Natural killer cell (primary cell): Measurements from ENCODE around the gene POC1A. TPM values are rescaled to one million over a fixed set of nuclear protein-coding genes. Genes with fewer than 3 reads are reported as not detected.

ENCODE experiments used
- ATAC-seq, 3 donors: fragments of 150-1000 bp in 2 of 3; fragments of 200-7000 bp in 1 of 3; cut with Tn5 transposase; 1 replicate in 1 of 3; 2 replicates in 2 of 3; pipeline ENCODE4 v1.10.0; 2021; ENCODE audit warnings: mild to moderate bottlenecking in 2 of 3, moderate library complexity in 2 of 3
- DNase-seq, 2 donors: peaks; one replicate each; pipeline versions ENCODE4 v3.0.0 to v3.0.0-alpha.2; 2013 to 2021; ENCODE audit warnings: mixed read lengths in 1 of 2
- H3K27ac ChIP-seq: one replicate; pipeline ENCODE4 v1.5.1; 2013; ENCODE audit warnings: mild to moderate bottlenecking, low read length
- H3K27me3 ChIP-seq: one replicate; pipeline ENCODE4 v1.6.1; 2013; ENCODE audit warnings: low read length; ENCODE audit not compliant: control insufficient read depth, insufficient read depth
- H3K36me3 ChIP-seq: one replicate; pipeline ENCODE4 v1.6.1; 2013; ENCODE audit warnings: low read length; ENCODE audit not compliant: control insufficient read depth, insufficient read depth
- H3K4me1 ChIP-seq: one replicate; pipeline ENCODE4 v1.6.1; 2013; ENCODE audit warnings: low read length; ENCODE audit not compliant: control insufficient read depth, insufficient read depth
- H3K4me3 ChIP-seq: one replicate; pipeline ENCODE4 v1.5.1; 2013; ENCODE audit warnings: low read length
- H3K9me3 ChIP-seq: one replicate; pipeline ENCODE4 v1.6.1; 2013; ENCODE audit warnings: low read length; ENCODE audit not compliant: control insufficient read depth, insufficient read depth
- H3K27ac Mint-ChIP-seq, 2 donors: one replicate each; pipeline ENCODE4 v1.8.0; 2022; ENCODE audit warnings: mild to moderate bottlenecking in 2 of 2, mixed read lengths in 2 of 2, moderate library complexity in 1 of 2
- H3K27me3 Mint-ChIP-seq, 2 donors: one replicate each; pipeline ENCODE4 v1.8.0; 2022; ENCODE audit warnings: low read depth in 2 of 2, mixed read lengths in 2 of 2
- H3K36me3 Mint-ChIP-seq: one replicate; pipeline ENCODE4 v1.8.0; 2022; ENCODE audit warnings: mixed read lengths
- H3K4me1 Mint-ChIP-seq, 2 donors: one replicate each; pipeline ENCODE4 v1.8.0; 2022; ENCODE audit warnings: mixed read lengths in 2 of 2
- H3K4me3 Mint-ChIP-seq: one replicate; pipeline ENCODE4 v1.8.0; 2022; ENCODE audit warnings: mild to moderate bottlenecking, moderate library complexity, mixed read lengths
- H3K9me3 Mint-ChIP-seq, 2 donors: one replicate each; pipeline ENCODE4 v1.8.0; 2022; ENCODE audit warnings: mixed read lengths in 2 of 2
- WGBS: methylation state at CpG from one replicate; pipeline ENCODE4 v1.1.7; 2013; ENCODE audit warnings: missing lambda C conversion rate; ENCODE audit not compliant: insufficient coverage; 5-methylcytosine and 5-hydroxymethylcytosine counted together
- intact Hi-C: fragments of 100-400 bp; cut with micrococcal nuclease; formaldehyde crosslinking; loops from one replicate; pipeline ENCODE4 v1.14.2; 2022
- total RNA-seq, 4 donors: library from RNA; stranded (reverse); fragments of 120-200 nt in 1 of 4; gene quantifications; one replicate each; pipeline versions ENCODE4 v1.2.3 to v1.2.4, GENCODE V29; 2013 to 2022
- TF ChIP-seq, protein P1 (sequence below): fragments of 200-600 bp; IDR thresholded peaks from one replicate; pipeline ENCODE4 v1.8.0; 2022; ENCODE audit warnings: antibody characterized with exemption

The POC1A gene
- total RNA-seq, 3 donors from 2014 or later (not counting 1 experiment from before 2014, with no cell fraction given): 1.3 to 2.6 (median 2.4) TPM

DNA sequence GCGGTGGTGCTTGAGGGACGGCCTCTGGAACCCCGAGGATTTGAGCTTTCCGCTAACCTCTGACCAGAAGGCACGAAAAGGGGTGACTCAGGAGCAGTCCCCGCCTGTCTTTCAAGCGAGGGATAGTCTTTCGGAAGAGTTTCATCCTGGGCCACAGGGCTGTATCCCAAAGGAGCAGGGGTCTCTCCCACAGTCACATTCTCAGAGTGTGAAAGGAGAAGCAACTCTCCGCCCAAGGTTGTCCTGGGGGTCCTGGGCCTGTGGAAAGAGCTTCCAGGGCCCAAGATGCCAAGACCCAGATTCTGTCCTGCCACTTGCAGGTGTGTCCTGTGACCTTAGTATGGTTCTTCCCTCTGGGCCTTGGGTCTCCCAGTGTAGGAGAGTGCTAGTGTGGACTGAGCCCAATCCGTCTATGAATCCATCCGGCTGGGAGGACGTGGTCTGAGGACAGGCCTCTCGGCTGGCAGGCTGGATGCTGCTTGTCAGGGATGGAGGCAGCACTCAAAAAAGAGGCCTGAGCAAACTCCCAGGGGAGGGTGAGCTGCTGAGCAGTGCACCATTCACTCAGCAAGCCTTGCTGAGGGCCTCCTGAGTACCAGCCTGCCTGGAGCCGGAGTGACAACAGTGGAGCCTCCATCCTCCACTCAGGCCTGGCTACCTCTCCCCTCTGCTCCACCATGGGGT lies 96.3 kb downstream of the POC1A start:
- Mint-ChIP-seq H3K4me1 (peaks cover 32 to 35% of the 10 kb centered on the region in 2 donors), H3K27ac (peak overlapping the region; percentile 92 to 93), H3K4me3 (peak overlapping the region; percentile 93), H3K27me3 (peaks cover 0 to 2% of the 10 kb centered on the region in 2 donors), H3K9me3 (no peaks in the 10 kb centered on the region), H3K36me3 (no peaks in the 10 kb centered on the region)
- peaks cover 56% of the 10 kb centered on the region for H3K4me1 ChIP-seq
- H3K4me3 ChIP-seq: peak overlapping the region; percentile 23
- intact Hi-C loops: loop anchor here (1.0 to 2.0 kb wide), 2 partner anchors 96 to 115 kb away; partner anchors contain the start of genes PARP3 and POC1A
- no peaks in the 10 kb centered on the region for H3K27me3 ChIP-seq
- TF ChIP-seq, protein P1, sequence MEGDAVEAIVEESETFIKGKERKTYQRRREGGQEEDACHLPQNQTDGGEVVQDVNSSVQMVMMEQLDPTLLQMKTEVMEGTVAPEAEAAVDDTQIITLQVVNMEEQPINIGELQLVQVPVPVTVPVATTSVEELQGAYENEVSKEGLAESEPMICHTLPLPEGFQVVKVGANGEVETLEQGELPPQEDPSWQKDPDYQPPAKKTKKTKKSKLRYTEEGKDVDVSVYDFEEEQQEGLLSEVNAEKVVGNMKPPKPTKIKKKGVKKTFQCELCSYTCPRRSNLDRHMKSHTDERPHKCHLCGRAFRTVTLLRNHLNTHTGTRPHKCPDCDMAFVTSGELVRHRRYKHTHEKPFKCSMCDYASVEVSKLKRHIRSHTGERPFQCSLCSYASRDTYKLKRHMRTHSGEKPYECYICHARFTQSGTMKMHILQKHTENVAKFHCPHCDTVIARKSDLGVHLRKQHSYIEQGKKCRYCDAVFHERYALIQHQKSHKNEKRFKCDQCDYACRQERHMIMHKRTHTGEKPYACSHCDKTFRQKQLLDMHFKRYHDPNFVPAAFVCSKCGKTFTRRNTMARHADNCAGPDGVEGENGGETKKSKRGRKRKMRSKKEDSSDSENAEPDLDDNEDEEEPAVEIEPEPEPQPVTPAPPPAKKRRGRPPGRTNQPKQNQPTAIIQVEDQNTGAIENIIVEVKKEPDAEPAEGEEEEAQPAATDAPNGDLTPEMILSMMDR: no peak
- H3K36me3 ChIP-seq: peaks cover 6% of the 10 kb centered on the region
- peak overlapping the region; percentile 57 for H3K27ac ChIP-seq
- no peaks in the 10 kb centered on the region for H3K9me3 ChIP-seq
- ATAC-seq: no peak
- WGBS: 74% methylated on average over 14 of the region's 14 CpGs
- peak in 1 of 2 donors; percentile 22 for DNase-seq

DNA sequence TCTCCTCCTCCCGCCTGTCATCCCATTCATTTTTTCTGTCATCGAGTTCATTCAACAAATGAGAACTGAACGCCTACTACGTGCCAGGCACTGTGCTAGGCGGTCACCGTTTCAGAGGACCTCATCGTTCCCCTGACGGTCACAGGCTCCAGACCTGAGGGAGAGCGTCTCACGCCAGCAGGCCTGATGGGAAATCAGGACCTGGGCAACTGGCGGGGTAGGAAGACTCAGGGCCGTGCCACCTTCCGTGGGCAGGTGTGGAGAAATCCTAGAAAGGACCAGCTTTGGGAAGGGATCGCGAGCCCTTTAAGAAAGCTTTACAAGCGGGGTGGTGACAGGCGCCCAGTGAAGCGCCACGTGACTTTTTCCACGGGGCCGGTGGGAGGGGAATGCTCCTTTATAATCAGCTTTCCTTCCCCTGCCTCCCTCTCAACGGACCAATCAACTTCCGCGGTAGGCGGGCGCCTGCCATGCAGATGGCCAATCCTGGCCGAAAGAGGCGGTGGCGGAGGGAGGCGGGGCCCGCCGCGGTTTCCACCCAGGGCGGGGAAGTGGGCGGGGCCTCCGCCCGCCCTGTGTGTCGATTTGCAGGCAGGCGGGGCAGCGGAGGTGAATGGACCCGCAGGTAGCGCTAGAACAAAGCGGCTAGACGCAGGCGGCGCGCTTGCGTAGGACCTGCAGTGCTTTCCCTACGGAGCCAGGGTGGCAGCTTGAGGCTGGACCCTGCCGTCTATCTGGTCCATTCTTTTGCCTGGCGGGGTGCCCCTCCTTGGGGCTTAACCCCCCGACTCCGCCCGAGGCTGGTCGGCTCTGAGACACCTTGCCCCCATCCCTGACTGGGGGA lies 97.0 kb downstream of the POC1A start:
- Mint-ChIP-seq H3K36me3 (no peaks in the 10 kb centered on the region), H3K27me3 (peaks cover 0 to 2% of the 10 kb centered on the region in 2 donors), H3K4me3 (peak overlapping the region; percentile 93), H3K4me1 (peaks cover 38 to 43% of the 10 kb centered on the region in 2 donors), H3K9me3 (no peaks in the 10 kb centered on the region), H3K27ac (peak overlapping the region; percentile 92 to 93)
- intact Hi-C loops: loop anchor here (1.0 to 2.0 kb wide), 2 partner anchors 97 to 114 kb away; partner anchors contain the start of genes PARP3 and POC1A
- TF ChIP-seq, protein P1: no peak
- H3K27ac ChIP-seq: peak overlapping the region; percentile 73
- peaks cover 56% of the 10 kb centered on the region for H3K4me1 ChIP-seq
- no peaks in the 10 kb centered on the region for H3K9me3 ChIP-seq
- H3K27me3 ChIP-seq: no peaks in the 10 kb centered on the region
- ATAC-seq (peak; percentile 84 to 93 (median 87)), DNase-seq (peak; percentile 97 to 99)
- WGBS: under 1% methylated on average over 55 of the region's 55 CpGs
- H3K36me3 ChIP-seq: peaks cover 6% of the 10 kb centered on the region
- H3K4me3 ChIP-seq: peak overlapping the region; percentile 49

DNA sequence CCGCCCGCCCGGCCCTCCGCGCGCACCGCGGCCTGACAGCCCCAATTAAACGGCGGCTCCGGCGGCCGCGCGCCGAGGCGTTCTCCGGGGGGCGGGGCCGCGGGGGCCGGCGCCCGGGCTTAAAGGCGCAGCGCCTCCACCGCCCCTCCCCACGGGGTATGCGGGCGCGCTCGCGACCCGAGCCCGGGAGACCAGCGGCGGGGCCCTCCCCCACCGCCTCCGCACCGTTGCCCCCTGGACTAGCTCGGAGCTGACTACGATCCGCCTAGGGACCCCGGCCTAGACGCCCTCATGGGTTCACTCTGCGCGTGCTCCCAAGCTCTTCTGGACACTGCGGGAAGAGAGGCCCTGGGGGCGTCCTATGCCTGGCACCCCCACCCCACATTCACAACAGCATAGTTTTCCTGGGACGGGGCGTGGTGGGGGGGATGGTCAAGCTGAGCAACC lies 97.7 kb downstream of the POC1A start, which contains the start of gene DUSP7:
Gene DUSP7, minus strand, starts transcription at position 51 of the 447 bp plus-strand sequence. CDS start 205 bp downstream, outside the sequence.
- Histone ChIP-seq H3K27me3 (no peaks in the 10 kb centered on the region), H3K4me3 (peak within 1 kb of the TSS; percentile 73), H3K36me3 (peaks cover 6% of the 10 kb centered on the region), H3K4me1 (peaks cover 56% of the 10 kb centered on the region), H3K27ac (peak within 1 kb of the TSS; percentile 73), H3K9me3 (no peaks in the 10 kb centered on the region)
- no peaks in the 10 kb centered on the region for H3K36me3 Mint-ChIP-seq
- peak within 1 kb of the TSS; percentile 93 for H3K4me3 Mint-ChIP-seq
- ATAC-seq: peak; percentile 31 to 58 (median 40)
- H3K4me1 Mint-ChIP-seq: peaks cover 38 to 49% of the 10 kb centered on the region in 2 donors
- H3K27me3 Mint-ChIP-seq: peaks cover 0 to 2% of the 10 kb centered on the region in 2 donors
- TF ChIP-seq, protein P1: no peak
- WGBS: under 1% methylated on average over 49 of the region's 51 CpGs
- H3K27ac Mint-ChIP-seq: peak within 1 kb of the TSS; percentile 93 to 94
- intact Hi-C loops: loop anchor here (2.0 kb wide), 1 partner anchor 114 kb away; the partner anchor contains the start of gene PARP3
- DNase-seq: peak; percentile 67 to 84
- no peaks in the 10 kb centered on the region for H3K9me3 Mint-ChIP-seq
